ENCODE results near the gene FOXK2. TPM values are rescaled to one million over a fixed set of nuclear protein-coding genes. Genes with fewer than 3 reads are reported as not detected.
"Not testable (repeated sequence)": the region's sequence is repeated elsewhere in the genome, so short reads cannot be mapped to it uniquely, and the experiment has no call there.

The FOXK2 gene
- total and polyA plus RNA-seq, 2 experiments from 2014 or later: 30.2 to 37.7 TPM

DNA sequence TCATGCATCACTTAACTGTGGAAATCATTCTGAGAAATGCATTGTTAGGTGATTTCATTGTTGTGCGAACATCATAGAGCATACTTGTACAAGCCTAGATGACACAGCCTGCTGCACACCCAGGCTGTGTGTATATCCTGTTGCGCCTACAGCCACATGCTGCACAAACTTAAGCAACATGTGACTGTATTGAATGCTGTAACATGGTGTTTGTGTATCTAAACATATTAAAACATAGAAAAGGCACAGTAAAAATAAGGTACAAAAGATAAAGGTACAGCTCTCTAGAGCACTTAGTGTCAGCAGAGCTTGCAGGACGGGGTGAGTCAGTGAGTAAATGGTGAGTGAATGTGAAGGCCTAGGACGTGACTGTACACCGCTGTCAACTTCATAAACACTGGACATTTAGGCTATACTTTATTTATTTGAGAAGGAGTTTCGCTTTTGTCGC lies 11.9 kb downstream of the FOXK2 start:
- Histone ChIP-seq H3K4me2 (no peak overlapping the region), H4K20me1 (ENCODE audit: insufficient read depth, poor library complexity, severe bottlenecking) (peaks cover 92% of the 10 kb centered on the region), H3K9me3 (ENCODE audit: low read depth) (no peaks in the 10 kb centered on the region), H3K36me3 (replicated peaks; ENCODE audit: insufficient read depth, low read depth) (no peaks in the 10 kb centered on the region), H2AFZ (no peak overlapping the region), H3K79me2 (peaks cover 98% of the 10 kb centered on the region), H3K9me2 (replicated peaks; ENCODE audit: insufficient read depth) (no peaks in the 10 kb centered on the region), H3K4me3 (no peak overlapping the region), H3K27me3 (no peaks in the 10 kb centered on the region), H3K4me1 (ENCODE audit: insufficient read depth) (peaks cover 44% of the 10 kb centered on the region), H3K27ac (peak overlapping the region; percentile 11)
- no peak for TF ChIP-seq EZH2phosphoT487 (IDR thresholded peaks at IDR 0.05; ENCODE audit: low read depth, severe bottlenecking, unreplicated experiment)
- TF ChIP-seq, protein P1, sequence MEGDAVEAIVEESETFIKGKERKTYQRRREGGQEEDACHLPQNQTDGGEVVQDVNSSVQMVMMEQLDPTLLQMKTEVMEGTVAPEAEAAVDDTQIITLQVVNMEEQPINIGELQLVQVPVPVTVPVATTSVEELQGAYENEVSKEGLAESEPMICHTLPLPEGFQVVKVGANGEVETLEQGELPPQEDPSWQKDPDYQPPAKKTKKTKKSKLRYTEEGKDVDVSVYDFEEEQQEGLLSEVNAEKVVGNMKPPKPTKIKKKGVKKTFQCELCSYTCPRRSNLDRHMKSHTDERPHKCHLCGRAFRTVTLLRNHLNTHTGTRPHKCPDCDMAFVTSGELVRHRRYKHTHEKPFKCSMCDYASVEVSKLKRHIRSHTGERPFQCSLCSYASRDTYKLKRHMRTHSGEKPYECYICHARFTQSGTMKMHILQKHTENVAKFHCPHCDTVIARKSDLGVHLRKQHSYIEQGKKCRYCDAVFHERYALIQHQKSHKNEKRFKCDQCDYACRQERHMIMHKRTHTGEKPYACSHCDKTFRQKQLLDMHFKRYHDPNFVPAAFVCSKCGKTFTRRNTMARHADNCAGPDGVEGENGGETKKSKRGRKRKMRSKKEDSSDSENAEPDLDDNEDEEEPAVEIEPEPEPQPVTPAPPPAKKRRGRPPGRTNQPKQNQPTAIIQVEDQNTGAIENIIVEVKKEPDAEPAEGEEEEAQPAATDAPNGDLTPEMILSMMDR (IDR thresholded peaks at IDR 0.05; ENCODE audit: poor library complexity): no peak
- no peak for TF ChIP-seq EZH2 (IDR thresholded peaks at IDR 0.05; ENCODE audit: borderline replicate concordance)
- 80% methylated on average over 7 of the region's 7 CpGs for WGBS (ENCODE audit: low lambda C conversion rate, missing lambda C conversion rate)
- no peak for DNase-seq (ENCODE audit: low spot score)

DNA sequence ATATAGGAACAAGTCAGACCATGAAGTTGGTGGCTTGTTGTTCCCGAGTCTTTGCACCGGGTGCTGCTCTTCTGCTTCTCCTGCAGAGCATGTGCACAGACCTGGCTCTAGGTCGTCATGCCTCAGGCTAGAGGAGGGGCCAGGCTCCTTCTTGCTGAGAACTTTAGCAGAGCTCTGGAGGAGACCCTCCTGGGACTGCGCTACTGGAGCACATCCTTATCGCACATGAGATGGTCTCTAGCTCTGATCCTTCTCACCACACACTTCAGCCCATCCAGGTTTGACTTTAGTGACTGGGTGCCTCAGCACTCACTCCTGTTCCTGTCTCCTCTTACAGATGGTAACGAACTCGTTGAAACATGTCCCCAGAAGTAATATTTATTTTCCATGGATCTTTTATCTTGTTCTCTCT lies 14.9 kb downstream of the FOXK2 start:
- Histone ChIP-seq H3K9me2 (replicated peaks; ENCODE audit: insufficient read depth) (no peaks in the 10 kb centered on the region), H3K4me3 (no peak overlapping the region), H3K9me3 (ENCODE audit: low read depth) (no peaks in the 10 kb centered on the region), H3K36me3 (replicated peaks; ENCODE audit: insufficient read depth, low read depth) (no peaks in the 10 kb centered on the region), H3K27ac (peak overlapping the region; percentile 93), H2AFZ (no peak overlapping the region), H4K20me1 (ENCODE audit: insufficient read depth, poor library complexity, severe bottlenecking) (peaks cover 90% of the 10 kb centered on the region), H3K4me2 (peak overlapping the region; percentile 30), H3K27me3 (no peaks in the 10 kb centered on the region), H3K4me1 (ENCODE audit: insufficient read depth) (peaks cover 43% of the 10 kb centered on the region), H3K79me2 (peaks cover 98% of the 10 kb centered on the region)
- no peak for TF ChIP-seq EZH2 (IDR thresholded peaks at IDR 0.05; ENCODE audit: borderline replicate concordance)
- TF ChIP-seq EZH2phosphoT487 (IDR thresholded peaks at IDR 0.05; ENCODE audit: low read depth, severe bottlenecking, unreplicated experiment): no peak
- TF ChIP-seq, protein P1 (IDR thresholded peaks at IDR 0.05; ENCODE audit: poor library complexity): no peak
- WGBS (ENCODE audit: low lambda C conversion rate, missing lambda C conversion rate): 62% methylated on average over 7 of the region's 7 CpGs
- no peak for DNase-seq (ENCODE audit: low spot score)

DNA sequence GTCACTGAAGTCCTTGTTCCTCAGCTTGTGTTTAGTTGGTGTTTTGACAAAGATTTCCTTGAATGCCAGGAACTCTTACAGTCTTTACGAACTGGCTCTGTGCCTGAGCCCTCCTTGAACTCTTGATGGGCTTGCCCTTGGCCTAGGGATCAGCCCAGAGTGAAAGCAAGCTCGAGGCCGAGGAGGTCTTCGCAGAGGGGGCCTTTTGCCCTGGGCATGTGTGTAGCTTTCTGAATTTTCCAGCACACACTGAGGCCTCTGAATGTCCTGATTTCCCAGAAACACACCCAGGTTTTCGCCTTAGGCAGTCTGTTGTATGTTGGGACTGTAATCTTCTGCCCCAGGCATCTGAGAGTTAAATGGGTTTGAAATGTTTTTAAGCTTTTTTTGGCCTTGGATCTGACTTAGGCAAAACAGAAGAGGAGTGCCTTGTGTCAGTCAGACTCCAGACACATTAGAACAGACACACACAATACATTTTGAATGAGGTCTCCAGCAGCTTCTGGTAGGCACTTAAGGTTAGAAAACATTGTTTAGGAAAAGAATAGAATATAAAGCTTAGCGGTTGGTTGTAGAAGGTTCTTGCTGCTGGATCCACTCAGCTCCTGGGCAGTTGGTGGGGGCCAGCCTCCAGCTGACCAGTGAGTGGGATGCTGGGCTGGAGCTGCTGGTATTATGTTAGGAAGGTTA lies 17.1 kb downstream of the FOXK2 start:
- peaks cover 88% of the 10 kb centered on the region for H4K20me1 ChIP-seq (ENCODE audit: insufficient read depth, poor library complexity, severe bottlenecking)
- 37% methylated on average over 6 of the region's 6 CpGs for WGBS (ENCODE audit: low lambda C conversion rate, missing lambda C conversion rate)

DNA sequence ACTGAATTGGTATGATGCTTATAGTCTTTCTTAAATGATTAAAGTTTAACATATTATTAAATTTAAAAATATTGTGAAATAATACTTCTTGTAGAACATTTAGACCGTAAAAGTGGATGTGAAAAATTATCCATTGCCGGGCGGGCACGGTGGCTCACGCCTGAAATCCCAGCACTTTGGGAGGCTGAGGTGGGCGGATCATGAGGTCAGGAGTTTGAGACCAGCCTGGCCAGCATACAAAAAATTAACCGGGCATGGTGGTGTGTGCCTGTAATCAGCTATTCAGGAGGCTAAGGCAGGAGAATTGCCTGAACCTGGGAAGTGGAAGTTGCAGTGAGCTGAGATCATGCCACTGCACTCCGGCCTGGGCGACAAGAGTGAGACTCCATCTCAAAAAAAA lies 17.7 kb downstream of the FOXK2 start:
- not testable (repeated sequence) for H3K9me2 ChIP-seq (replicated peaks; ENCODE audit: insufficient read depth); H2AFZ ChIP-seq; H3K4me3 ChIP-seq; DNase-seq (ENCODE audit: low spot score); H3K27me3 ChIP-seq; H3K36me3 ChIP-seq (replicated peaks; ENCODE audit: insufficient read depth, low read depth); H3K9me3 ChIP-seq (ENCODE audit: low read depth)
- peaks cover 98% of the 10 kb centered on the region for H3K79me2 ChIP-seq
- peak overlapping the region; percentile 93 for H3K27ac ChIP-seq
- H4K20me1 ChIP-seq (ENCODE audit: insufficient read depth, poor library complexity, severe bottlenecking): peaks cover 88% of the 10 kb centered on the region
- H3K4me1 ChIP-seq (ENCODE audit: insufficient read depth): peaks cover 28% of the 10 kb centered on the region
- WGBS (ENCODE audit: low lambda C conversion rate, missing lambda C conversion rate): 90% methylated on average over 9 of the region's 9 CpGs
- H3K4me2 ChIP-seq: peak overlapping the region; percentile 57

More for the DNA sequence above, 17.1 kb downstream of the FOXK2 start:
- H3K79me2 ChIP-seq: peaks cover 98% of the 10 kb centered on the region
- H3K4me2 ChIP-seq: peak overlapping the region; percentile 57
- H2AFZ ChIP-seq: no peak overlapping the region
- H3K4me1 ChIP-seq (ENCODE audit: insufficient read depth): peaks cover 28% of the 10 kb centered on the region
- H3K27me3 ChIP-seq: no peaks in the 10 kb centered on the region
- DNase-seq (ENCODE audit: low spot score): no peak
- H3K9me3 ChIP-seq (ENCODE audit: low read depth): no peaks in the 10 kb centered on the region
- H3K9me2 ChIP-seq (replicated peaks; ENCODE audit: insufficient read depth): no peaks in the 10 kb centered on the region
- H3K27ac ChIP-seq: peak overlapping the region; percentile 93
- TF ChIP-seq, protein P1 (IDR thresholded peaks at IDR 0.05; ENCODE audit: poor library complexity): no peak
- TF ChIP-seq EZH2phosphoT487 (IDR thresholded peaks at IDR 0.05; ENCODE audit: low read depth, severe bottlenecking, unreplicated experiment) (no peak), EZH2 (IDR thresholded peaks at IDR 0.05; ENCODE audit: borderline replicate concordance) (no peak)
- no peak overlapping the region for H3K4me3 ChIP-seq
- no peaks in the 10 kb centered on the region for H3K36me3 ChIP-seq (replicated peaks; ENCODE audit: insufficient read depth, low read depth)

DNA sequence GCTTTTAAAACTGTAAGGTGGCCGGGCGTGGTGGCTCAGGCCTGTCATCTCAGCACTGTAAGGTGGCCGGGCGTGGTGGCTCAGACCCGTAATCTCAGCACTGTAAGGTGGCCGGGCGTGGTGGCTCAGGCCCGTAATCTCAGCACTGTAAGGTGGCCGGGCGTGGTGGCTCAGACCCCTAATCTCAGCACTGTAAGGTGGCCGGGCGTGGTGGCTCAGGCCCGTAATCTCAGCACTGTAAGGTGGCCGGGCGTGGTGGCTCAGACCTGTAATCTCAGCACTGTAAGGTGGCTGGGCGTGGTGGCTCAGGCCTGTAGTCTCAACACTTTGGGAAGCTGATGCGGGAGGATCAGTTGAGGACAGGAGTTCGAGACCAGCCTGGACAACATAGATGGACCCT lies 19.5 kb downstream of the FOXK2 start:
- not testable (repeated sequence) for H3K4me3 ChIP-seq; H3K9me2 ChIP-seq (replicated peaks; ENCODE audit: insufficient read depth); H3K9me3 ChIP-seq (ENCODE audit: low read depth); DNase-seq (ENCODE audit: low spot score); H3K4me2 ChIP-seq; H3K27ac ChIP-seq; H2AFZ ChIP-seq; H3K36me3 ChIP-seq (replicated peaks; ENCODE audit: insufficient read depth, low read depth); H3K27me3 ChIP-seq
- Histone ChIP-seq H4K20me1 (ENCODE audit: insufficient read depth, poor library complexity, severe bottlenecking) (peaks cover 86% of the 10 kb centered on the region), H3K4me1 (ENCODE audit: insufficient read depth) (peaks cover 28% of the 10 kb centered on the region), H3K79me2 (peaks cover 98% of the 10 kb centered on the region)
- 94% methylated on average over 16 of the region's 18 CpGs for WGBS (ENCODE audit: low lambda C conversion rate, missing lambda C conversion rate)
